GM23338 (cell line): ENCODE results near the gene SFXN1. TPM values are rescaled to one million over a fixed set of nuclear protein-coding genes. Genes with fewer than 3 reads are reported as not detected.

Experiments used
- CREB1 ChIP-seq: fragments of 250-450 bp; sonication (Bioruptor Pico); IDR thresholded peaks from 2 replicates; pipeline ENCODE4 v1.5.0; 2020; ENCODE audit warnings: low read depth, mild to moderate bottlenecking, moderate library complexity
- ETS1 ChIP-seq: IDR thresholded peaks from 2 replicates; pipeline ENCODE4 v1.6.1; 2016; ENCODE audit warnings: antibody characterized with exemption
- EZH2 ChIP-seq: fragments of 200-600 bp; sonication (generic); IDR thresholded peaks from one replicate; pipeline ENCODE4 v1.8.0; 2017; ENCODE audit warnings: antibody characterized with exemption, mild to moderate bottlenecking, low read depth; ENCODE audit not compliant: unreplicated experiment
- EZH2phosphoT487 ChIP-seq: fragments of 200-600 bp; sonication (generic); IDR thresholded peaks from one replicate; pipeline ENCODE4 v1.8.1; 2018; ENCODE audit warnings: antibody characterized with exemption; ENCODE audit not compliant: unreplicated experiment
- POLR2AphosphoS5 ChIP-seq: IDR thresholded peaks from 2 replicates; pipeline ENCODE4 v1.6.1; 2016; ENCODE audit warnings: antibody characterized with exemption, low read depth
- REST ChIP-seq: IDR thresholded peaks from one replicate; pipeline ENCODE4 v1.6.1; 2018; ENCODE audit warnings: antibody characterized with exemption; ENCODE audit not compliant: unreplicated experiment
- ZNF331 ChIP-seq: fragments of 250-450 bp; sonication (Bioruptor Pico); IDR thresholded peaks from 2 replicates; pipeline ENCODE4 v1.5.0; 2020; ENCODE audit warnings: low read depth, mild to moderate bottlenecking, moderate library complexity
- ZNF462 ChIP-seq: fragments of 250-450 bp; sonication (Bioruptor Pico); IDR thresholded peaks from 2 replicates; pipeline ENCODE4 v1.5.0; 2020; ENCODE audit warnings: mild to moderate bottlenecking, moderate library complexity
- polyA plus RNA-seq: library from polyadenylated mRNA; unstranded; fragments of >200 nt; fragmentation: Nextera tagmentation; extraction: Ambion mirVana; gene quantifications from 2 replicates; pipeline ENCODE4 v1.2.1, GENCODE V29; 2016
- total RNA-seq: library from RNA; depleted of rRNA; stranded (reverse); fragments of >200 nt; shearing (Covaris generic); gene quantifications from 2 replicates; pipeline ENCODE4 v1.2.3, GENCODE V29; 2014

SFXN1 gene
- total and polyA plus RNA-seq, 2 experiments from 2014 or later = 44.0 to 97.7 TPM

DNA sequence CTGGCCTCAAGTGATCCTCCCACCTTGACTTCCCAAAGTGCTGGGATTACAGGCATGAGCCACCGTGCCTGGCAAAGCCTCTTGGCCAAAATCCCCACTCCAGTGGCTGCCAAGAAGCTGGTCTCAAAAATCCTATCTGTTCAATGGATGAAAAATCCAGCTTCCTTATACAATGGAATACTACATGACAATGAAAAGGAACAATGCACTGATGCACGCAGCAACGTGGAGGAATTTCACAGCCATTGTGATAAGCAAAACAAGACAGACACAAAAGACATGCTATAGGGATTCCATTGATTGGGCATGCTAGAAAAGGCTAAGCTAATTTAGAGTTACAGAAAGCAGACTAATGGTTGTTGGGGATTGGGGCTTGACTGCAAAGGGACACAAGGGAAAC is 13.1 kb upstream of the SFXN1 start (continued):
- TF ChIP-seq ZNF462 (CRISPR knock-in tag) (no peak), EZH2phosphoT487 (no peak), EZH2 (no peak), ZNF331 (CRISPR knock-in tag) (no peak), REST (no peak), CREB1 (CRISPR knock-in tag) (no peak), ETS1 (no peak), POLR2AphosphoS5 (no peak)
